MM.1S (cell line): ENCODE results near the gene SERPINB4.
"Not testable (repeated sequence)": the region's sequence is repeated elsewhere in the genome, so short reads cannot be mapped to it uniquely, and the experiment has no call there.

Source experiments
- CTCF ChIP-seq: fragments of 300-600 bp; sonication (generic); IDR thresholded peaks from 2 replicates; pipeline ENCODE4 v1.5.1; 2016; ENCODE audit warnings: antibody characterized with exemption, low read length, mixed read lengths
- EZH2 ChIP-seq: fragments of 300-600 bp; sonication (generic); optimal IDR thresholded peaks from 2 replicates; pipeline ENCODE3; 2017; ENCODE audit warnings: low read depth, mild to moderate bottlenecking, antibody characterized with exemption, low read length, mixed read lengths

- TF ChIP-seq CTCF, EZH2: not testable (repeated sequence)
Observed at GRCh38 chr18:63641157-63641680, 2.8 kb downstream of the SERPINB4 start.
